ENCODE data around the gene BMPR1B.

GRCh38 chr4:95048296-95048695 is 290.5 kb downstream of the BMPR1B start:
- no peak for TF ChIP-seq ZNF311 (CRISPR knock-in tag; IDR thresholded peaks at IDR 0.05)
- TF ChIP-seq CHD7 (IDR thresholded peaks at IDR 0.05; ENCODE audit: low read depth, low read length): no peak
- TF ChIP-seq CEBPB (tag; IDR thresholded peaks at IDR 0.05): no peak
- no peak for TF ChIP-seq ZNF274 (IDR thresholded peaks at IDR 0.05; ENCODE audit: borderline replicate concordance, low read depth, low read length)
- no peak for TF ChIP-seq ZNF175 (CRISPR knock-in tag; IDR thresholded peaks at IDR 0.05; ENCODE audit: low read depth)
- no peak for TF ChIP-seq CTCF (IDR thresholded peaks at IDR 0.05 in 2 of 3, conservative IDR thresholded peaks at IDR 0.05 in 1 of 3; ENCODE audit: insufficient read depth in 2 of 3, low read depth in 1 of 3, low read length in 3 of 3)
- no peak for TF ChIP-seq POLR2A (conservative IDR thresholded peaks at IDR 0.05)
- TF ChIP-seq ZFX (CRISPR knock-in tag; IDR thresholded peaks at IDR 0.05): no peak
- TF ChIP-seq ZNF354B (CRISPR knock-in tag; IDR thresholded peaks at IDR 0.05): no peak
- no peak for TF ChIP-seq EP300 (IDR thresholded peaks at IDR 0.05; ENCODE audit: low read length)
- TF ChIP-seq MXD1 (CRISPR knock-in tag; IDR thresholded peaks at IDR 0.05; ENCODE audit: borderline replicate concordance, poor library complexity, severe bottlenecking): no peak
- TF ChIP-seq HNRNPUL1 (IDR thresholded peaks at IDR 0.05; ENCODE audit: low read length): no peak
- no peak for TF ChIP-seq ZNF395 (CRISPR knock-in tag; IDR thresholded peaks at IDR 0.05)
